Pons (tissue), 1 donor: ENCODE results near the gene TNS3.
A peak's percentile ranks its signal among the peaks of the same experiment; 100 is the strongest.

Source experiments
- DNase-seq: peaks from one replicate; pipeline ENCODE4 v3.0.0-alpha.2; 2016; ENCODE audit warnings: low spot score

TNS3 gene

DNA sequence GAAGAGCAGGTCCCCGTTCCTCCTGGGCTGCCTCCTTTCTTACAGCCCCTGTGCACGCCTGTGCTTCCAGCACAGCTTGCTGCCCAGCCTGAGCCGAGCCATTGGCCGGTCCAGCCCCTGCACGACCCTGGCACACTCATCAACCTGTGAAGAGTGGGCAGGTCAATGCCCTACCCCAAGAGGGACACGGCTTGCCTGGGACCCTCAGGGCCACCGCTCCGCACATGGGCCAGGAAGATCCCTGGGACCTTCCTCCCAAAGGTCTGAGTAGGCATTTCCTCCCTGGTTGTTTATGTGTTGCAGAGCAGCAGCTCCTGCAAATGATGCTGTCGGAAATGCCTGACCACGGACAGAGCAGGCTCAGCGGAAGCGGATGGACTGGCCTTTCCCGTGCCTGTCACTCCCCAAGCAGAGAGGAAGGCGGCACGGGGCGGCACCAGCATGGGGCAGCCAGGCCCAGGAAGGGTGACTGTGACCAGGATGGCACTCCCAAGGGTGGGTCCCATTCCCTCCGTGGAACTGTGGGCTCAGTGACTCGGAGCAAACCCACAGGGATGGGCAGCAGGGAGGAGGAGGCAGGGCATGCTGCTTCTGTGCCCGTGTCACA lies 252.5 kb downstream of the TNS3 start:
- no peak for DNase-seq

DNA sequence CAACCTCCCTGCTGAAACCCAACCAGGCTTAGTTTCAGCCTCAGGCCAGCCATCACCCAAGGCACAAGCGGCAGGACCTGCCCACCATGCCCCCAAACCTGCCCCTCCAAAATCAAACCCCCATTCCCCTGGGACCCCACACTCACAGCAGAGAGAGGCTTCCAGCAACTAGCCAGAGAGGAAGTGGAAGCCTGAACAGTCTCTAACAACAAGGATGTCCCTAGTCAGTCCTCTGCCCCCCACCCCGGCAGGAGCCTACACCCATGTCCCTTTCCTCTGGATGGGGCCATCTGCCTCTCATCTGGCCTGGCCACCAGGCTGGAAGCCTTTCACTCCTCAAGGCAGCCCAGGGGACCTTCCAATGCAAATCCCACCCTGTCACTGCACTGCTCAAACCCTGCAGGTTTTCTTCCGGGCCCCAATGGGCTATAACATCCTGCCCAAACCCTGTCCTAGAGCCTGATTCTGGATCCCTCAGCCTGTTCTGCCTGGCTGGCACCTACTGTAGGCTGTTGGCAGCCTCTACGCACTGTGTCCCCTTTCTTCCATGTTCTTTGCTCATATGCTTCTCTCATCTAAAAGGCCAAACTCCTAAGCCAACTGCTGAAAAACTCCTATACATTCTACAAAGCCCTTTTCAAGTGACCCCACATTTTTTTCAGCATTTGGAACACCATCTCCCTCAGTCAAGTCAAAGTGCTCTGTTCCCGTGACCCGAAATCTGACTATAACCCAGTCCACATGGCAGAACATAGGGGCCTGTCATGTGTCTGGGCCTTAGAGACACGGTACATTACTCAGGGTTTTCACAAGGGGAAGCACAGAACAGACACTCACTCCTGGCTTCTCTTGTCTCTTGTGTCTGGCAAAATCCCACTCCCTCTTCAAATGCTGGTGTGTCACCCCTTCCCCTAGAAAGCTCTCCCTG lies 253.3 kb downstream of the TNS3 start:
- no peak for DNase-seq

DNA sequence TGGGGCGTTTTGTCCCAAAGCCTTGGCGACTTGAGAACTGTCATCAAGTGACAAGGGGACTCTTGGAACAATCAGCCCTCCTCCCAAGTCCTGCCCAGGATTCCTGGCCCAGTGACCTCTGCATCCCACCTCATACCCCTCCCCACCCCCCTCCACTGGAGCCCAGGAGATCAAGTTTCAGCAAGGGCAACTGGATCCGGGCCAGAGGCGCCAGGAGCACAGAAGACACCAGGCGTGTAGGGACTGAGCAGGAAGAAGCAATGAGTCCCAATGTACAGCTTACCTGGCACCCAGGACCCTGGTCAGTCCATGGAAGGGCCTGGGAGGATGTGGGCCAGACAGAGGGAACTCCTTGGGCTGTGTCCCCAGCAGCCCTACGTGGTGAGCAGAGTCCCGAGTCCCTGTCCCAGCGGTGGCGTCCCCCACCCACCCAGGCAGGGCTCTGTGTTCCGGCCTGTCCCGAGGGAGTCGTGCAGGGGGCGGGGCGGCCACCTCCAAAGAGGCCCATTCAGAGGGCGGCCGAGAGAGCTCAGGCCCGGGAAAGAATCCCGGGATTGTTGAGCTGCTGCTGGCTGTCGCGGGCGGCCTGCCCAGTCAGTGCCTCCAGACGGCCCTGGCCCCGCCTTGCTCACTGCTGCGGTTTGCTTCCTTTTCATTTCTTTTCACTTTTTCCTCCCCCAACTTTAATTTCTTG lies 254.1 kb downstream of the TNS3 start:
- DNase-seq = peak; percentile 92

DNA sequence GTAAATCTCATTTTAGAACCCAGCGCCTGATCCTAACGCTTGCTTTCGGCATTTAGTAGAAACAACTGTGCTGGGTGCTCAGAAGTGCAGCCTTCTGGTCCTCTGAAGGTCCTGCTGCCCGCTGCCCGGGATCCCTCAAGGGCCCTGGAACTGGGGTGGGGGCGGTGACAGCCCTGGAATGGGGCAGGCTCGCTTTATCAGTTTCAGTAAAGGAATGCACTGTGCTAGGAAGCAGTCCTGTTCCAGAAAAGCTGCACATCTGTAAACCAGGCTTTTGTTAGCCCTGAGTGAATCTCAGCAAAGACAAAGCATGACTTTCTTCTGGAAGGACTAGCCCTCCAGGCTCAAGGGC lies 254.6 kb downstream of the TNS3 start:
- peak; percentile 73 for DNase-seq

DNA sequence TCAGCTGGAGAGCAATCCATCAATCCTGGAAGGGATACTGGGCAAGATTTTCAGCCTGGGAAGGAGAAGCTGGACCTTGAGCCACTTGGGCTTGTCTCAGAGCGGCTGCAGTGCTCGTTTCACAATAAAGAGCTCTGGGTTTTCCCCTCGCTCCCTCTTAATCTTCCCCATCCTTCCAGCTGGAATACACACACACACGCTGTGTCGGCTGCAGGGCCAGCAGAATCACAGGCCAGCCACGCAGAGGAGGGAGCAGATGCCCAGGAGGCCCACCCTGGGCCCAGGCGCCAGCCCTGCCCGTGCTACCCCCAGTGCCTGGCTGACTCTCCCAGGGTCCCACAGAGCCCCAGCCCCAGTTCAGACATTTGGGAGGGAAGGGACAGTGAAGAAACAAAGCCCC lies 255.1 kb downstream of the TNS3 start:
- no peak for DNase-seq

DNA sequence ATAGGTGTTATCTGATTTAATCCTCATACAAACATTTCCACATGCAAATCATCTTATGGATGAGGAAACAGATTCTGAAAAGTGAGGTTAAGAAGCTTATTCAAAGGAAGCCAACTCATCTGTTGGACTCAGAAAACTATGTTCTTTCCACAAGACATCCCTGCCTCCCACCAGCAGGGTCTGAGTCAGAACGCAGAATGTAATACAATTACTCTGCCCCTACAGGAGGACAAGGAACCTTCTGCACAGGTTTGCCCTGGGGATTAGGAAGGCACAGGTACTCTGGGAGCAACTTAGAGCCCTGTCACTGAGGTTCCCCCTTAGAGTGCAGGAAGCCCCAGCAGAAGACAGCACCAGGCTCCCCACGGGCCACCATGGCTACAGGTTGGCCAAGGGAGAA lies 255.7 kb downstream of the TNS3 start:
- no peak for DNase-seq

DNA sequence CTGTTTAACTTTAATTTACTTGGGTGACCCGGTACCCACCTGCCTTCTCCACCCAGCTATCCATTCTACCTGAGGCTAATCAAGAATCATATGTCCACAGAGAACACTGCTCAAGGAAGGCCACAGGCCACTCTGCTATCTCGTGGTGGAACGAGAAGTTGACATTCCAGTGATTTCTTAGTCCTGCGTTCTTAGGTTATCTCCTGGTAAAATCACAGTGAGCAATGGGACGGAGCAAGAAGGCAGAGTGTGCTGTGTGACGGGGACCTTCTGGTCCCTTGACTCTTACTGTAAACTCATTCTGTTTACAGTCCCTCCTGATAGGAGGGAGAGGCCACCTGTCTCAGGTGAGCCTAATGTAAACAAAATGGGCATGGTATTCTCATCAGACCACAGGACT lies 256.6 kb downstream of the TNS3 start:
- no peak for DNase-seq

DNA sequence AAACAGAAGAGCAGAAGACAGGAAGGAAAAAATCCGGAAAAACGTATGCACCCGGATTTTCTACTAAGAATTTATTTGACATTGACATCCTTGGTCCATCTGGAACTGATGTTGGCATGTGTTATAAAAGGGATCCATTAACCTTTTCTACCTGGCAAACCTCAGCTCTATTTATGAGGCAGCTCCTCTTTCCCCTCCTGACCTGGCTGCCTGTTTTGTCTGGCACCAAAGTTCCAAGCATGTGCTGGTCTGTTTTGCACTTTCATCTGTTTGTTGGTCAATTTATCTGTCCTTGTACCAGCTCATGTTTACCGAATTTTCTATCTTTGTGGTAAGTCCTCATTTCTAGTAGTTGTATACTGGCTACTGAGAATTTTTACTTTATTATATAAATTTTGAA lies 258.0 kb downstream of the TNS3 start:
- no peak for DNase-seq

DNA sequence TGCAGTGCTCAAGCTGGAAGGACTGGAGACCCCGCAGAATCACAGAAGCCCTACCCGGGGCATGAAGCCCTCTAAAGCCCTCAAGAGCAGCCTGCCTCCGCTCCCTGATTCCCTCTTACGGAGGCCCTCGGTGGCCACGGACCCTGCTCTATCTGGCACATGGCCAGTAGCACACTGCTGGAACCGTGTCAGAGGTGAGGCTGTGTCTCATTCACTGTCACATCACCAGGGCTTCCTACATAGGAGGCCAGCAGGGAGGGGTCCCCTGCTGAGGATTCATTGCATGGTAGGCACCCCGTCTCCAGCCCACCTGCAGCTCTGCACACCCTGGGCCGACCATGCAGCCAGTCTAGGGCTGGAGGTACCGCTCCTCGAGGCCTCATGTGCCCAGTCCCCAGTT lies 259.2 kb downstream of the TNS3 start:
- DNase-seq = no peak

DNA sequence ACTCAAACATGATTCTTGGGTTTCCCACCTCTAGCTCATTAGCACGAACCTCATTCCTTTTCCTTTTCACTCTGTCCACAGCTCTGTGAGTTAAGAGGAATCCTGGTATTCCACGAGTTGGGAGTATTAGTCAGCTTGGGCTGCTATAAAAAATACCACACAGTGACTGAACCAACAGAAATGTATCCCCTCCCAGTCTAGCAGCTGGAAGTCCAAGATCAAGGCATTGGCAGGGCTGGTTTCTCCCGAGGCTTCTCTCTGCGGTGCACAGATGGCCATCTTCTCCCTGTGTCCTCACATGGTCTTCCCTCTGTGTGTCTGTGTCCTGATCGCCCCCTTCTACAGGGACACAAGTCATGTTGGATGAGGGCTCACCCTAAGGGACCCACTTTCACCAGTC lies 261.6 kb downstream of the TNS3 start:
- DNase-seq = no peak

DNA sequence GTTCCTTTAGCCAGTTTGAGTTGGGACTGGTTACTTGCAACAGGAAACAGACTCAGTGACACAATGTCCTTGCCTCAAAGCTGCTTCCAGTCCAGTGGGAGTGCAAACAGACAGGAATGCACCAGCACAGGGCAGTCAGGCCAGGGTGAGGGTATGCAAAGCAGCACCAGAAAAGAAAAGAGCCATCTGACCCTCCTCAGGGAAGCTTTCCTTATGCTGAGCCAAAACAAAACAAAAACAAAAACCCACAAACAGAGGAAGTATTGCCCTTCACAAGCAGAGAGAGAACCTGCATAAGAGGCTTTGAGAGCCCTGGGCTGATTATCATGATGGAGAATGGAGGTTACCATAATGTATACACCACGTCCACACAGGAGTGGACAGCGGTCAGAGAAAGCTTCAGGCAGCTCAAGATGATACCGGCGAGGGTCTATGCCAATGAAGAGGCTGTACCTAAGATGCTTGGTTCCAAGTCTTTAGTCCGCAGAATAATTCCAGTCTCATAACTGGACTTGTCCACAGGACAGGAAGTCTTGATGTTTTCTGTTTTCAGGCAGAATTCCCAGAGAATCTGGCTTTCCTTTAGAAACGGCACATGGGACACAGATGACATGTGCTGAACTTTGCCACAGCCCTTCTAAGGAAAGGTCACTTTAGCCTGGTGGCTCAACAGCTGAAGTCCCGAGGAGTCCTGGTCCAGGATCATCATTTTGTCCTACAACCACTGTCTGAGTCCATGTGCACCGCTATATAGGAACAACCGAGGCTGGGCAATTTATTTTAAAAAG lies 263.3 kb downstream of the TNS3 start:
- no peak for DNase-seq

DNA sequence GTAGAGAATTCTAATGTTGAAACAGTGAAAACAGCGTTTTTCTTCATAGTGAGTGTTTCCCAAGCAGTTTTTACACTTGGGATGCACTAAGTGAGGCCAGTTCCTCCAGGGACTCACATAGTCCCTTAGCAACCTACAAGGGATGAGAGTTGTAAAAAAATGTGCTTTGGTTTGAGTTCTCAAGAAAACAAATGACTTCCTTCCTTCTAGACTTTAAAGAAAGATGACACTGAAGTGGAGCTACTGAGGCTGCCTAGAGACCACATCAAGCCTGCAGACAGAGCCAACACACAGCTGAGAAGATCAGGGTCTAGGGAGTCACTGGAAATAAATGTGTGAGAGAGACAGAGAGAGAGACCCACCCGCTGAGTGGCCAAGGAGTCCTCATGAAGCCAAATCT lies 264.4 kb downstream of the TNS3 start:
- no peak for DNase-seq

DNA sequence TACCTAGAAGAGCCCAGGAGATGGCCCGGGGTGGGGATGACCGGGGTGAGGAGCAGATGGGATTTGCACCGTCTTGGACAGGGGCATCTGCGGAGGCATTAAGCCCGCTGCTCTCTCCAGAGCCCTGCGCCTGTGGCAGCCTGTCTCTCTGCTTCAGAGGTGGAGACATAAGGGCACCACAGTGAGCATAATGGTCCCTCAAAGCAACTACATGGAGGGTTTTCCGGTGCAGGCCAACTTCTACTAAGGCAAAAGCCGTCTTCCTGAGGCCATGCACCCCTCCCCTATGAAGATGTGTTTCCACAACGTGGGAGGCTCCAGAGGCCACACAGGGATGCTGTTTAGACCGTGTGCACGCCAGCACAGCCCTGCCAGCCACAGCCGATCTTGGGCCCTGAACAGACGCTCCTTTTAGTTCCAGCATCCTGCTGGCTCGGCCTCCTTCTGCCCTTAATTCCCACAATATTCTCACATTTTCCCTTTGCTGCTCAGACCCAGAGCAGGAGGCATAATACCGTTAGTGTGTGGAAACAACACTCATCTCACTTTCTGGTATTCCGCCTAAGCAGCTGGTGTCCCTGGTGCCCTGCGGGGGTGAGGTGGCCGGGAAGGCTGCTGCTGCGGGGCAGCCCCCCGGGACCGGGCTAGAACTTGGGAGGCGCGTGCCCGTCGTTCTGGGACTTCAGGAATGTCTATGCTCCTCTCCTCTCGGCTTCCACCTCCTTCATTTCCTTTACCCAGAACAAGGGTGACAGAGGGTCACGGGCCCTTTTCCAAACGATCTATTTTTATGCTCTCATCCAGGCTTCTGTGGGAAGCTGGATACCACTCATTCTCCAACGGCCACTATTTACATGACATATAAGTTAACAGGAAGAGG lies 266.9 kb downstream of the TNS3 start:
- DNase-seq = no peak

DNA sequence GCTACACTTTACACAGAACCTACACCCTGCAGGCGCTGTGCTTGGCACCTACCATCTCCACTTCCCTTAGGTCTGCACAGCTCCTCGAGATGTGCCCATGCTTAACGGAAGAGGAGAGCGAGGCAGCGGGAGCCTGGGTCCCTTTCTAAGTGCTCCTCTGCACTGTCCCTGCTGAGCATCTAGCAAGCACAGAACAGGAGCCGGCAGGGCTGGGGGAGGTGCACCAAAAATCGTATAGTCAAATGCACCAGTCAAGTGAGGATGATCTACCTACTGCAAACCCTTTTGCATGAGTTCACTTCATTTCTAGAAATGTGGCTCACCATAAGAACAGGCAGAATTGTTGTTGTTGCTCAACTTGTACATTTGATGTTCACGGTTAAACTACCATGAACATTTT lies 267.7 kb downstream of the TNS3 start:
- no peak for DNase-seq

DNA sequence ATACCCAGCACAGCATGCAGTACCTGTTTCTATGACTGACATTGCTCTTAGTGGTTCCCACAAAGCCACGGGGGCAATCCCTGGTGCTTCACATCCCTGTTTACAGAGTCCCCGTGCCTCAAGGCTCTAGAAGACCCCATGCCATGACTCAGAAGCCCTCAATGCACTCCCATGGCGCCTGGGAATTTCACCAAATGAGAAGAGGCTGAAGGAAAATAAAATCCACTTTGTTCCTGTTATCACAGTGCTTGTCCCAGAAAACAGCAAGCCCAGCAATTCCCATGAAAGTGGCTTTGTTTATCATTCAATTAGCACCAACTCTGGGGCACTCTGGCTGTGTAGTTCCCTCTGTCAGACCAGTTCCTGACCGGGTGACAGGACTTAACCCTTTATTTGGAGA lies 268.3 kb downstream of the TNS3 start:
- peak; percentile 64 for DNase-seq

DNA sequence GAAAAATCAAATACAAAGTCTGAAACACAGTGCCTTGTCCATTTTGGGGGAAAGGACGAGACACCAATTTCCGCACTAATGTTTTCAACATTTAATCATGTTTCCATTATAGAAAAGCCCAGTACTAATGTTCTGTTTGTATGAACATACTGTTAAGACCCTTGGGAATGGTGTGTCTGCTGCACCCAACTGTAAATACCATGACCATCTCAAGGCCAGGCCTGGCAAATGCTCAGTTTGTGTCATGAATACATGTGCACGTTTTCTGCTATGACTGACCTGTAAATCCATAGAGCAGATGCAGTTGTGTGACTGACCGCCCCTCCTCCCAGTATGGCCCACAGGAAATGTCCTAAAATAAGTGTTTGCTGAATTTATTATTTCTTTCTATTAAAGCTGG lies 270.0 kb downstream of the TNS3 start:
- DNase-seq = no peak

DNA sequence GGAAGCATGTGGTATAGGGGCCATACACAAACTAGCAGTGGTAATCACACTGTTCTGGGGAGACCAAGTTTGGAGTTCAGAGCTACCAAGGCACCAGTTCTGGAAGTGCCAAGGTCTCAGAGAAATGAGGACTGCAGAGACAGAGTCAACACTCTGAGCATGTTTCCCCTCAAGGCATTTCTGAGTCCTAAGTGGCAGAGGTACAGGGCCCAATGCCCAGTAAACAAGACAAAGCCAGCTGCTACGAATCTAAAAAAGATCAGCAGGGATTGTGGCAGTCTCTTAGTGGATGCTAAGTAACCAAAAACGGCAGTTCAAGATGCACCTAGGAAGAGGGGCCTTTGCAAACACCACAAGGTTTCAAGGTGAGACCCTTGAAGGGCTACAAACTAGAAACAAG lies 271.9 kb downstream of the TNS3 start:
- DNase-seq = peak; percentile 43

DNA sequence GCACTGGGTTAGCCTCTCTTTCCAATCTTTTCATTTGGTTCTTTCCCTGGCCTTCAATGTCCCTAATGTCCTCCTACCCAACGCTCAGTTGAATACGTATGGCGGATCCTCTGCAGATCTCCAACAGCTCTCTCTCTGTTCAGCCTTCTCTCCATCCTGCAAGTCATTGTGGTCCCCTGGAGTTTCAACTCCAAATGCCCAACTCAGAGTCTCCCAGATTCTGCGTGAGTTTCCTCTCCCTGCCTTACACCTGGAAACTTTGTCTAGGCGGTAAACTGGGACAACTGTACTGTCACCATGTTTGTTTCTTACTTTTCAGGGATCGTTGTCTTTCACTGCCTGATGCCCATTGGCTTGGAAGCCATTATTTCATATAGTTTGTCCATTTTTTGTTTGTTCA lies 273.1 kb downstream of the TNS3 start:
- no peak for DNase-seq

DNA sequence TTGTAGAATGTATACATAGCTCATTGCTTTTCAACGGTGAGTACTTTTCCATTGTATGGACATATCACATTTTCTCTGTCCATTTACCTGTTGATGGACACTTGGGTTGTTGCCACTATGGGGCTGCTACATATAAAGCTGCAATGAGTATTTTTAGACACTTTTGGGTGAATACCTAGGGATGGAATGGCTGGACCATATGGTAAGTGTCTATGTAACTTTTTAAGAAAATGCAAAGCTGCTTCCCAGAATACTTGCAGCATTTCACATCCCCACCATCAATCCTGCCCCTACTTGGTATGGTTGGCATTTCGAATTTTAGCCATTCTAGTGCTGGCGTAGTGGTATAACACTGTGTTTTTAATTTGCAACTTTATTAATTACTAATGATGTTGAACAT lies 274.6 kb downstream of the TNS3 start:
- DNase-seq = no peak

DNA sequence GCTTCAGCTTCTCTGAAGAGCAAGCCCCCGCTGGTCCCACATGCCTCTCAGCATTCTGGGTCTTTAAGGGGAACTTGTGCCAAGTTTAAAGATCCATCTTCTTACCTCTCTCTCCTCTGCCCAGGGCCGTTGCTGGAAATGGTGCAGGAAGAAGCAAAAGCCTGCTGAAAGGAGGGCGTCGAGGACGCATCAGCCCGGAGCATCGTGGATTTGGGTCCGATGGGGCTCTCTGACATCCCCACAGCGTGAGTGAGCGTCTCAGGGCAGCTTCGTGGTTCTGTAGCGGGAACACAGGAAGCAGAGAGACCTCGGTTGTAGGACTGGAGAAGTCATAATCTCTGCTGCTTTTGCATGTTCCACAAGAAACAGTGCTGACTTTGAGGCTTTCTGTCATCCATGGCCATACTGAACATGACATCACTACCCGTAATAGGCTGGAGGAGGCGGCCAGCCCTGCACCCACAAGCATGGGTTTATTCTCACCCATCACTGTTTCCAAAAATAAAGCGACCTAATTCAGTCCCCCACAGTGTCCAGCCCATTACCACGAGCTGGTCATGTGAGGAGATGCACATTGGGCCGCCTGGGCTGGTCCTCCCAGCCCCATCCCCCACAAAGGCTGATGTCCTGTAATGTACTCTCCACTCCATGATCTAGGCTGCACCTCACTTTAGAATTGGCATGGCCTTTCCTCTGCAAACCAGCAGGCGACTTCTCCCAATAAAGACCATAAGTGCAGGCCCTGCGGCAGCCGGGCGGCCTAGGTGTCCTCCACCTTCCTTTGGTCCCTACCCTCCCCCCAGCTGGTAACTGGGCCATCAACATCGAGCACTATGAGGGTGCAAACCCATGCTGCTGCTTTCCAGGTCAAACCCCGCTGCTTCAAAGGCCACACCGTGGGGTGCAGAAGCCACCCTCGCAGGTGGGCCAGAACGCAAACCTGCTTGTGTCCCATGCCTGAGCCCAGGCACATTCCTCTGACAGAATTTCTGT lies 276.9 kb downstream of the TNS3 start:
- DNase-seq = no peak
